CD14-positive monocyte (primary cell): ENCODE measurements around the gene IFIH1. TPM values are rescaled to one million over a fixed set of nuclear protein-coding genes. Genes with fewer than 3 reads are reported as not detected.

Experiments
- DNase-seq, 3 donors: peaks; one replicate each; pipeline ENCODE4 v3.0.0-alpha.2; 2011 to 2022
- H2AFZ ChIP-seq: 2 replicates; pipeline ENCODE4 v1.6.0; 2012; ENCODE audit warnings: mild to moderate bottlenecking, low read depth, low read length, inconsistent platforms; ENCODE audit not compliant: insufficient read depth, poor library complexity, severe bottlenecking
- H3K27ac ChIP-seq, 2 donors: 1 replicate in 1 of 2; 2 replicates in 1 of 2; pipeline ENCODE4 v1.5.1; 2012 to 2013; ENCODE audit warnings: low read length in 2 of 2, control low read depth in 1 of 2, inconsistent platforms in 1 of 2, low read depth in 1 of 2, mild to moderate bottlenecking in 1 of 2
- H3K27me3 ChIP-seq, 2 donors: one replicate each; pipeline versions ENCODE4 v1.6.0 to v1.6.1; 2011 to 2013; ENCODE audit warnings: low read length in 2 of 2; ENCODE audit not compliant: control insufficient read depth in 2 of 2, insufficient read depth in 2 of 2
- H3K36me3 ChIP-seq, 2 donors: replicated peaks in 1 of 2; 1 replicate in 1 of 2; 2 replicates in 1 of 2; pipeline versions ENCODE4 v1.5.1 to v1.6.1; 2012 to 2013; ENCODE audit warnings: low read length in 2 of 2, control low read depth in 1 of 2, inconsistent platforms in 1 of 2, mild to moderate bottlenecking in 1 of 2; ENCODE audit not compliant: insufficient read depth in 2 of 2, control insufficient read depth in 1 of 2
- H3K4me1 ChIP-seq, 2 donors: 1 replicate in 1 of 2; 2 replicates in 1 of 2; pipeline versions ENCODE4 v1.5.1 to v1.6.1; 2012 to 2013; ENCODE audit warnings: low read length in 2 of 2, control low read depth in 1 of 2, inconsistent platforms in 1 of 2, mild to moderate bottlenecking in 1 of 2, moderate library complexity in 1 of 2; ENCODE audit not compliant: insufficient read depth in 2 of 2, control insufficient read depth in 1 of 2
- H3K4me2 ChIP-seq: replicated peaks from 2 replicates; pipeline ENCODE3; 2012; ENCODE audit warnings: low read length, moderate library complexity, mild to moderate bottlenecking; ENCODE audit not compliant: poor library complexity, severe bottlenecking; ENCODE audit errors: extremely low read depth
- H3K4me3 ChIP-seq, 3 experiments: fragments of 200-600 bp in 1 of 3; sonication (generic) in 1 of 3; replicated peaks in 1 of 3; 1 replicate in 2 of 3; 2 replicates in 1 of 3; pipeline ENCODE4 v1.5.1; 2011 to 2013; ENCODE audit warnings: low read length in 3 of 3, mild to moderate bottlenecking in 3 of 3, control low read depth in 2 of 3, low read depth in 2 of 3, inconsistent platforms in 1 of 3, moderate library complexity in 1 of 3
- H3K79me2 ChIP-seq: 2 replicates; pipeline ENCODE4 v1.6.0; 2012; ENCODE audit warnings: mild to moderate bottlenecking, control low read depth, inconsistent platforms, low read length, moderate library complexity; ENCODE audit not compliant: insufficient read depth
- H3K9ac ChIP-seq: 2 replicates; pipeline ENCODE4 v1.6.0; 2017; ENCODE audit warnings: low read length, mild to moderate bottlenecking; ENCODE audit not compliant: insufficient read depth, poor library complexity, severe bottlenecking
- H3K9me3 ChIP-seq, 2 donors: replicated peaks in 1 of 2; 1 replicate in 1 of 2; 2 replicates in 1 of 2; pipeline versions ENCODE4 v1.5.1 to v1.6.1; 2012 to 2013; ENCODE audit warnings: low read length in 2 of 2, control low read depth in 1 of 2; ENCODE audit not compliant: control insufficient read depth in 1 of 2, insufficient read depth in 1 of 2
- H4K20me1 ChIP-seq: 2 replicates; pipeline ENCODE4 v1.6.0; 2012; ENCODE audit warnings: mild to moderate bottlenecking, low read length, control low read depth, moderate library complexity; ENCODE audit not compliant: insufficient read depth
- H3K27ac Mint-ChIP-seq, 7 donors: one replicate each; pipeline ENCODE4 v1.8.0; 2020; ENCODE audit warnings: mild to moderate bottlenecking in 7 of 7, mixed read lengths in 7 of 7, moderate library complexity in 6 of 7, inconsistent platforms in 2 of 7
- H3K27me3 Mint-ChIP-seq, 3 donors: one replicate each; pipeline ENCODE4 v1.8.0; 2021 to 2022; ENCODE audit warnings: low read depth in 3 of 3, mild to moderate bottlenecking in 3 of 3, mixed read lengths in 3 of 3, moderate library complexity in 3 of 3, inconsistent platforms in 1 of 3
- H3K36me3 Mint-ChIP-seq, 2 donors: one replicate each; pipeline ENCODE4 v1.8.0; 2020; ENCODE audit warnings: mixed read lengths in 2 of 2, inconsistent platforms in 1 of 2, mild to moderate bottlenecking in 1 of 2
- H3K4me1 Mint-ChIP-seq: one replicate; pipeline ENCODE4 v1.8.0; 2020; ENCODE audit warnings: mild to moderate bottlenecking, mixed read lengths
- H3K4me3 Mint-ChIP-seq, 2 donors: one replicate each; pipeline ENCODE4 v1.8.0; 2020; ENCODE audit warnings: mild to moderate bottlenecking in 2 of 2, mixed read lengths in 2 of 2, moderate library complexity in 1 of 2
- H3K9me3 Mint-ChIP-seq, 7 donors: one replicate each; pipeline ENCODE4 v1.8.0; 2020 to 2022; ENCODE audit warnings: mixed read lengths in 7 of 7, mild to moderate bottlenecking in 6 of 7, moderate library complexity in 6 of 7, inconsistent platforms in 2 of 7
- CTCF ChIP-seq: fragments of 200-600 bp; IDR thresholded peaks from one replicate; pipeline ENCODE4 v1.8.0; 2022; ENCODE audit warnings: antibody characterized with exemption, mild to moderate bottlenecking
- WGBS: methylation state at CpG from one replicate; pipeline ENCODE4 v1.1.5; 2013; ENCODE audit warnings: missing lambda C conversion rate; ENCODE audit not compliant: insufficient coverage; 5-methylcytosine and 5-hydroxymethylcytosine counted together
- intact Hi-C, 2 donors: fragments of 100-400 bp; cut with micrococcal nuclease; formaldehyde crosslinking; loops; one replicate each; pipeline versions ENCODE4 v1.15.0 to v1.15.1; 2023
- polyA plus RNA-seq, 3 donors: library from polyadenylated mRNA; depleted of rRNA in 1 of 3; unstranded in 2 of 3; stranded (reverse) in 1 of 3; fragments of 300-500 nt in 2 of 3; fragments of >200 nt in 1 of 3; fragmentation: Illumina TruSeq in 2 of 3; gene quantifications; 1 replicate in 2 of 3; 2 replicates in 1 of 3; pipeline ENCODE4 v1.2.3, GENCODE V29; 2012 to 2021

IFIH1 gene
- polyA plus RNA-seq, 3 donors = 11.6 to 17.6 (median 17.1) TPM

- no peak overlapping the region for H2AFZ ChIP-seq
- H3K4me2 ChIP-seq = no peak overlapping the region
- H3K27me3 Mint-ChIP-seq = peaks cover 0 to 1% (median 0%) of the 10 kb centered on the region in 3 donors
- no peaks in the 10 kb centered on the region for H3K36me3 Mint-ChIP-seq
- no peak for DNase-seq
- no peaks in the 10 kb centered on the region for H3K9me3 ChIP-seq
- H3K9me3 Mint-ChIP-seq = no peaks in the 10 kb centered on the region
- no peak overlapping the region for H3K4me3 ChIP-seq
- peaks cover 21% of the 10 kb centered on the region for H3K4me1 Mint-ChIP-seq
- H3K9ac ChIP-seq = no peak overlapping the region
- no peak overlapping the region for H3K27ac Mint-ChIP-seq
- H3K4me1 ChIP-seq = peaks cover 0 to 5% of the 10 kb centered on the region in 2 donors
- H3K27ac ChIP-seq = no peak overlapping the region
- no peak overlapping the region for H3K4me3 Mint-ChIP-seq
- no peak for TF ChIP-seq CTCF
- intact Hi-C loops = no loop called here
- no peaks in the 10 kb centered on the region for H3K79me2 ChIP-seq
- no peaks in the 10 kb centered on the region for H4K20me1 ChIP-seq
- WGBS = no CpG with 5 or more reads among the region's 1 CpG
- no peaks in the 10 kb centered on the region for H3K27me3 ChIP-seq
- H3K36me3 ChIP-seq = no peaks in the 10 kb centered on the region
Observed at GRCh38 chr2:162330881-162331280, 12.4 kb upstream of the IFIH1 start.

GRCh38 chr2:162328424-162329157 is 10.1 kb upstream of the IFIH1 start:
- intact Hi-C loops = no loop called here
- peaks cover 0 to 2% (median 1%) of the 10 kb centered on the region in 3 donors for H3K27me3 Mint-ChIP-seq
- H3K36me3 ChIP-seq = no peaks in the 10 kb centered on the region
- WGBS = 85% methylated on average over 6 of the region's 12 CpGs
- peak overlapping the region; percentile 29 for H2AFZ ChIP-seq
- H3K4me2 ChIP-seq = no peak overlapping the region
- peak overlapping the region; percentile 31 to 37 for H3K4me3 Mint-ChIP-seq
- no peaks in the 10 kb centered on the region for H3K36me3 Mint-ChIP-seq
- H3K4me1 ChIP-seq = peaks cover 0 to 5% of the 10 kb centered on the region in 2 donors
- H3K4me3 ChIP-seq = no peak overlapping the region
- peak overlapping the region in 2 of 7 donors; percentile 0 to 60 for H3K27ac Mint-ChIP-seq
- TF ChIP-seq CTCF = no peak
- no peaks in the 10 kb centered on the region for H4K20me1 ChIP-seq
- H3K9me3 Mint-ChIP-seq = peaks cover 0 to 2% (median 0%) of the 10 kb centered on the region in 7 donors
- no peak overlapping the region for H3K27ac ChIP-seq
- H3K4me1 Mint-ChIP-seq = peaks cover 20% of the 10 kb centered on the region
- H3K9ac ChIP-seq = no peak overlapping the region
- no peaks in the 10 kb centered on the region for H3K27me3 ChIP-seq
- no peaks in the 10 kb centered on the region for H3K9me3 ChIP-seq
- no peaks in the 10 kb centered on the region for H3K79me2 ChIP-seq
- DNase-seq = no peak
